GM18526 (cell line): ENCODE measurements around the gene ZNF689.

Experiments used
- POLR2A ChIP-seq: IDR thresholded peaks from 3 replicates; pipeline ENCODE4 v1.6.1; 2011; ENCODE audit not compliant: insufficient read length; ENCODE audit errors: extremely low read depth

Gene ZNF689

DNA sequence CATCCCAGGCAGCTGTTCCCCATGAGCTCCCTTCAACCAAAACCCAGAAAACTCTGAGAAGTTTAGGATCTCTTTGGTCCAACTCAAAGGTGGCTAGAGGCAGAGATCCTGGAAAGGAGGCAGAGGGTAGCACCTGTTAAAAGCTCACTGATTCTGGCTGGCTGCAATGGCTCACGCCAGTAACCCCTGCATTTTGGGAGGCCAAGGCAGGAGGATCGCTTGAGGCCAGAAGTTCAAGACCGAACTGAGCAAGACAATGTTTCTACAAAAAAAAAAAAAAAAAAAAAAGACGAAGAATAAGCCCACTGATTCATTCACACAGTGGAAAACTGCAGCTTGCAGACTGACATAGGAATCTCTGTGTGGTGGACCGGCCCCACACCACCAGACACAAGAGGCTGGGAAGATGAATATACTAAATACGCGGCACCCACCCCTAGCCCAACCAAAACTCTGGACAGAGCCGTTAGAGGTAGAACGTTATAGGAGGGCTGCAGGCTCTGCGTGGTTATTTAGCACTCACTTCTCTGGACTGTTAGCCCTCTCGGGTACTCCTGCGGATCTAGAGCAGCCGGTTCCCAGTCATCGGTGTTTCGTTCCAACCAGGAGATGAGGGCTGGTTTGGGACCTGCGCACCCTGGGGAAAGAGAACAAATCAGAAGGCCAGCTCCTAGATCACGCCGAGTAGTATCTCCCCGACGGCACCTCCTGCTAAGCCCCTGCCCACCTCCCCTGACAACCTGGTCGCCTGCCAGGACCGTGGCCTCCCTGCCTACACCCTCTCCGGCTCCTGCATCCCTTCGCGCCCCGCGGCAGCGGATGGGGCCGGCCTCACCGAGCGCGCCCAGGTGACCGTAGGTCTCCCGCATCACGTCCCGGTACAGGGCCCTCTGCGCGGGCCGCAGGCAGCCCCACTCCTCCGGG, 925 bp downstream of the ZNF689 start:
- TF ChIP-seq POLR2A, result no peak

DNA sequence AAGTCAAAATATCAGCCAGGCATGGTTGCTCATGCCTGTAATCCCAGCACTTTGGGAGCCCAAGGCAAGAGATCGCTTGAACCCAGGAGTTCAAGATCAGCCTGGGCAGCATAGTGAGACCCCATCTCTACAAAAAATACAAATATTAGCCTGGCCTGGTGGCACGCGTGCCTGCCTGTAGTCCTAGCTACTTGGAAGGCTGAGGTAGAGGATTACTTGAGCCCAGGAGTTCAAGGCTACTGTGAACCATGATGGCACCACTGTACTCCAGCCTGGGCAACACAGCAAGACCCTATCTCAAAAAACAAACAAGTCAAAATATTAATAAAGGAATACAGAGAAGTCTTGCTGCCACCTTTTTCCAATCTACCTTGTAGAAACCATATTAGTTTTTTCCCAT, 4.2 kb downstream of the ZNF689 start:
- no peak for TF ChIP-seq POLR2A

DNA sequence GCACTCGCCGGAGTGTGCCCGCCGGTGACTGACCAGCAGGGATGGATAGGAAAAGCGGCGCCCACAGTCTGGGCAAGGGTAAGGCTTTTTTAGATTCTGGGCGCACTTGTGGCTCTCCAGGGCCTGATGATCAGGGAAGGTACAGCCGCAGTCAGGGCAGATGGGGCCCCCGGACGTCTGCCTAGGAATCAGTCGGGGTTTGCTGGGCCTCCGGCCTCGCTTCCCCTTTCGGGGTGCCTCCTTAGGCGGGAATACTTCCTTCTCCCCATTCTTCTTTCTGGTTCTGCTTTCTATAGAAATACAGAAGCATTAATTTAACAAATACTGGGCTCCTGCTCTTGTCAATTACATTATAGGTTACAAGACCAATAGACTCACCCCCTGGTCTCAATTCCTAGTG, 5.0 kb downstream of the ZNF689 start:
- TF ChIP-seq POLR2A, result no peak

DNA sequence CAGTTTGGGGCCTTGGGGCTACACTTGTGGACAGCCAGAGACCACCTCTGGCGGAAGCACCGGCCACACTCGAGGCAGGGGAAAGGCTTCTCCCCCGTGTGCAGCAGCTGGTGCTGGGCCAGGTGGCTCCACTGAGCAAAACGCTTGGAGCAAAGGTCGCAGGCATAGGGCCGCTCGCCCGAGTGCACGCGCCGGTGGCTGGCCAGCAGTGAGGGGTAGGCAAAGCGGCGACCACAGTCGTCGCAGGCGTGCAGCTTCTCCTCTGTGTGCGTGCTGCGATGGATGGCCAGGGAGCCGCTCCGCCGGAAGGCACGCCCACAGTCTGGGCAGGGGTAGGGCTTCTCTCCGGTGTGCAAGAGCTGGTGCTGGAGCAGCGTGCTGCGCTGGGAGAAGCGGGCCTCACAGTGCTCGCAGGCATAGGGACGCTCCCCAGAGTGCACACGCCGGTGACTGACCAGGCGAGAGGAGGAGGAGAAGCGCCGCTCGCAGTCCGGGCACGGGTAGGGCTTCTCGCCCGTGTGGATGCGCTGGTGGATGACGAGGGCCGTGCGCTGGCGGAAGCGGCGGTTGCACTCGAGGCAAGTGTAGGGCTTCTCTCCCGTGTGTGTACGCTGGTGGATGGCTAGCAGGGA, 5.8 kb downstream of the ZNF689 start:
- no peak for TF ChIP-seq POLR2A

DNA sequence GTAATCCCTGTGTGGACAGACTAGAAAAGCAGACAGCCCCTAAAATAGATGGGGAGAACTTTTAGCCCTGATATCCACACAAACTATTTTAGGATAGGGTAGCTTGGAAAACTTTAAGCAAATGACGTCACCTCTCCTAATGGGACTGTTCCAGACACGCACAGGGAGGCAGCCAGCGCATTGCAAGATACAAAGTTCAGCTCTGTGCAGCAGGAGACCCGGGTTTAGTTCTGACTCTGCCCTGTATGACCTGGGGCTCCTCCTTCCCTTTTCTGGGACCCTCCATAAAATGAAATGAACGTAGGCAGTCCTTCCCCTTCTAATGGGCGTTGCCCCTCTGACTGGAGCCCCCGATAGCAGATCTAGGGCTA, 6.3 kb downstream of the ZNF689 start:
- TF ChIP-seq POLR2A, result no peak

DNA sequence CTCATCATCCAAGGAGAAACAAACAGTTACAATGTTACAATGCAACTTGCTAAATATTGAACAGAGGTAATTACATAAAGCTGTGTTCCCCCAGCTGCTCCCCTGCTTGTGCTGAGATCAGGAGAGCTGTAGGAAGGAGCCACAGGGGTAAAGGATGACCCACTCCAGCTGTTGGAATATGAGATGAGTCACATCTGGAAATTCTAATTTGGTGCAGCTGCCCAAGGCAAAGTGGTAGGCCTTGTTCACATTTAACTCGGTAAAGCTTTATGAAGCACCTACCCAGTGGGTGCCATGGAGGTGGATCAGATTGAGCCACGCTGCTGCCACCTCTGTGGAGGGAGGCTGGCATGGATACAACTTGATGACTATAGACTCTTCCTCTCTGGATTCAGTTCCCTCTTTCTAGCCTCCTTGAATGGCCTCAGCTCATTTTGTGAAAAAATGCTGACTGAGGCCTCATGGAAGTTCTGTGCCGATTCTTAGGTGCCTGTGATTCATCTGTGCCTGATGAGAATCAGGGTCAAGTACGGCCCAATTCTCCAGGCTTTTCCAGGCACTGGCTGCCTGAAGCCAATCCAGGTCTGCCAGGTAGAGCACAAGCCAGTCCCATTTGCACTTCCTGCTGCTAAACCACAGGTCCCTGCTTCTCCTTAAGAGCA, 7.4 kb downstream of the ZNF689 start:
- no peak for TF ChIP-seq POLR2A

DNA sequence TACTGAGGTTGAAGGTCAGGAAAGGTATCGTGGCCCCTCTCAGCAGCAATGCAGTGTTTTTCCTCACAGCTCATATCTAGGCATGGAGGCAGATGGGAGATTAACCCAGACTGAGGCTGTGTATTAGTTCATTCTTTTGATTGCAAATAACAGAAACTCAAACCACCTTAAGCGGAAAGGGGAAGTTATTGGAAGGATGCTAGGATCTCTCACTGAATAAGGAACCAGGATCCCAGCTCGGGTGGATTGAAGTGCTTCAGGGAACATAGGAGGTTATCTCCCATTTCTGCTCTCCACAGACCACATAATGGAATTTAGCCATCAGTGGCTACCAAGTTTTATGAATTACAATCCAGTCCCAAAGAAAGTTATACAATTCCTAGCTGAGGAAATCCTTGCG, 8.2 kb downstream of the ZNF689 start:
- no peak for TF ChIP-seq POLR2A

DNA sequence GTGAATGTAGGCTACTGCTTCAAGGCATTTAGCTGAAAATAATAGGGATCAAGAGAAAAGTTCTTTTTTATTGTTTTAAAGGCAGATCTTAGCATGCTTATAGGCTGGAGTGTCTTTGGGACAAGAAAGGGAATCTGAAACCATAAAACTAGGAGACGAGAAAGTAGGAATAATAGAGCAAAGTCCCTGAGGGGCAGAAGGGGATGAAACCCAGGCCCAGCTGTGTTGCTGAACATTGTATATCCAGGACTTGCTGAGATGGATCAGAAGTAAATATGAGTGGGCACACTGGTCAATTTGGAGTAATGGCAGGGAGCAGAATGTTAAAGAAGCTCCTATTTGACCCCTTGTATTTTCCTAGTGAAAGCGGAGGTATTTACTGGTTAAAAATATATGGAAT, 9.3 kb downstream of the ZNF689 start:
- TF ChIP-seq POLR2A, result no peak

DNA sequence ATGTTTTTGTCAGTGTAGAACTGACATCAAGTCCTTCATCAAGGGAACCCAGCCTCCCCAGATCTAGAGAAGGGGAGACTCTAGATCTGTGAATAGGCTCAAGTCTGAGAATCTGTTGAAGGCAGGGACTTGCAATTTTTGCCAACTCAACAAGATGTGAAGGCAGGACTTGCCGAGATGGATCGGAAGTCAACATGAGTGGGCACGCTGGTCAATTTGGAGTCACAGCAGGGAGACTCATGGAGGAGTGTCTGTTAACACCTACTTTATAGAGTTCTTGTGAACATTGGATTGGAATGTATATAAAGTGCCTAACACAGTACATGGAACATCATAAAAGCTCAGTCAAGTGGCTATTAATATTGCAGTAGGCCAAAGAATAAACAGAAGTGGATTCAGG, 10.0 kb downstream of the ZNF689 start:
- TF ChIP-seq POLR2A, result no peak

DNA sequence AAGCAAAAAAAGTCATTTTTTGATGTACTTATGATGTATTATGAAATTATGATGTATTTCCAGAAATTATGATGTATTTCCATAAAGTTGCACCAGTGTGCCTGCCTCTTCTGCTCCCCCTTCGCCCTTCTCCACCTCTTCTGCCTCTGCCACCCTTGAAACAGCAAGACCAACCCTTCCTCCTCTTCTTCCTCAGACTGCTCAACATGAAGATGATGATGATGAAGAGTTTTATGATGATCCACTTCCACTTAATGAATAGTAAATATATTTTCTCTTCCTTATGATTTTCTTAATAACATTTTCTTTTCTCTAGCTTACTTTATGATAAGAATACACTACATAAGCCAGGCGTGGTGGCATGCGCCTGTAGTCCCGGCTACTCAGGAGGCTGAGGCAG, 17.3 kb downstream of the ZNF689 start:
- no peak for TF ChIP-seq POLR2A

DNA sequence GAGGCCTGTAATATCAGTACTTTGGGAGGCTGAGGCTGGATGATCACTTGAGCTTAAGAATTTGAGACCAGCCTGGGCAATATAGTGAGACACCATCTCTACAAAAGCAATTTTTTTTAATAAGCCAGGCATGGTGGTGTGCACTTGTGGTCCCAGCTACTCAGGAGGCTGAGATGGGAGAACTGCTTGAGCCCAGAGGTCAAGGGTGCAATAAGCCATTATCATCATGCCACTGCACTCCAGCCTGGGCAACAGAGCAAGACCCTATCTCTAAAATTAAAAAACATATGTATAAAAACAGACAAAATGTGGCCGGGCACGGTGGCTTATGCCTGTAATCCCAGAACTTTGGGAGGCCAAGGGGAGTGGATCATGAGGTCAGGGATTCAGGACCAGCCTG, 21.5 kb downstream of the ZNF689 start:
- TF ChIP-seq POLR2A, result no peak

DNA sequence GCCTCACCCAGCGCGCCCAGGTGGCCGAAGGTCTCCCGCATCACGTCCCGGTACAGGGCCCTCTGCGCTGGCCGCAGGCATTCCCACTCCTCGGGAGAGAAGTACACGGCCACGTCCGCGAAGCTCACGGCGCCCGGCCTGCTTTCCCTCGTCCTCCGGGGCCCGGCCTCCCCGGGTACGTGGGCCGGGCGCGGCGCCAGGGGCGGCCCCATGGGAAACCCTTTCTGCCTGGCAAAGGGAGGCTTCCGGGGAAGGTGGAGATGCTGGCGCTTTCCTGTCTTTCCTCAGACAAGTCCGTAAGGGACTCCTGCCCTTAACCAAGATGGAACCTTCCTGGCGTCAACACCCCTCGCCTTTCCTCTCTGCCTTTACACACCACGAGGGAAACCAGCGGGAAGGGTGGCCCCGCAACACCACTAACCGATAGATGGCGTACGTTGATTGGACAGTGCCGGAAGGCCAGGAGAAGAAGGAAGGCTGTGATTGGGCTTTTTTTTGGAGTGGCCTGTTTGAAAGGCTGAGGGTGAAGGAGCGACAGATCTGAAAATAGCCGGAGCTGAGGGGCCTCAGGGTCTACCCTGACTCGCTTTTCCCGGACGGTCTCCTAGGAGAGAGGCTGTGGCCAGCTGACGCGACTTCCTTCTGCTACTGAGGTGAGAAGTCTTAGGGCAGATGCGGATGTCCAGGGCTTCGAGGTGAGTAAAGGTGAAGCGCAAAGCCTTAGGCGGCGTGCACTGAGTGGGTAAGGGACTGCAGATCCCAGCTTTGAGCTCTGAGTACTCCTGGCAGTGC, 24.6 kb downstream of the ZNF689 start, which contains the start of gene ZNF785:
ZNF785 (minus strand) TSS at position 298 of the 792 bp plus-strand sequence; CDS start at position 212, 86 bp downstream.
- peak; percentile 36 for TF ChIP-seq POLR2A

DNA sequence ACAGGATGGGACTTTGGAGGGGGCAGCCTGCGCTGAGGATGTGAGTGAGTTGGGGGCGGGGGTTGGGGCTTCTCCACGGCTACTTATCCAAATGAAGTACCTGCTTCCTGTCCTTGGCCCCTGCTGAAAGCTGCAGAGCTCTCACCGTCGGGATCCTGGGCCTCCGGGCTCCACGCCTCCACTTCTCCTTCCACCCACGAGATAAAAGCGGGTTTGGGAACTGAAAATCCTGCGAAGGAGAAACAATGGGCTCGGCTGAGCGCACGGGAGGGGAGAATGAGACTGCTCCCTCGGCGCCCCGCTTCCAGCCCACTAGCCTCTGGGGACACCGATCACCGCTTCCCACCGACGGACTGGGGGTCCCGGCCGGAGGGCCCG, 25.2 kb downstream of the ZNF689 start:
- TF ChIP-seq POLR2A, result peak; percentile 21

DNA sequence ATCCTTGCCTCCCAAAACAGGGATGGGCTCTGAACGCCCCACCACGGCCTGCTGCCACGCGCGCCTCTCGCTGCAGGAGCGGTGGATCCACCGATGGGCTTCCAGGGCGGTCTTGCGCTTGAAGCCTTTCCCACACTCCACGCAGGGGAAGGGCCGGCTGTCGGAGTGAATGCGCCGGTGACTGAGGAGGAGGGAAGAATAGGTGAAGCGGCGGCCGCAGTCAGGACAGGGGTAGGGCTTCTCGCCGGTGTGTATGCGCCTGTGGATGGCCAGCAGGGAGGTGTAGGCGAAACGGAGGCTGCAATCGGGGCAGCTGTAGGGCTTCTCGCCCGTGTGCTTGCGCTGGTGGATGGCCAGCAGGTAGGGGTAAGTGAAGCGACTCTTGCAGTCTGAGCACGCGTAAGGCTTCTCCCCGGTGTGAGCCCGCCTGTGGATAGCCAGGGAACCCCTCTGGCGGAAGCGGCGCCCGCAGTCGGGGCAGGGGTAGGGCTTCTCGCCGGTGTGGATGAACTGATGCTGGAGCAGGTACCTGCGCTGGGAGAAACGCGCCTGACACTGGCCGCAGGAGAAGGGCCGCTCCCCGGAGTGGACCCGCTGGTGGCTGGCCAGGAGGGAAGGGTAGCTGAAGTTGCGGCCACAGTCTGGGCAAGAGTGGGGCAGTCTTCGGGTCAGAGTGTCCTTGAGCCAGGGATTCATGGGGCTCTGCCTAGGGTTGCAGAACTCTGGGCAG, 27.4 kb downstream of the ZNF689 start:
- no peak for TF ChIP-seq POLR2A

DNA sequence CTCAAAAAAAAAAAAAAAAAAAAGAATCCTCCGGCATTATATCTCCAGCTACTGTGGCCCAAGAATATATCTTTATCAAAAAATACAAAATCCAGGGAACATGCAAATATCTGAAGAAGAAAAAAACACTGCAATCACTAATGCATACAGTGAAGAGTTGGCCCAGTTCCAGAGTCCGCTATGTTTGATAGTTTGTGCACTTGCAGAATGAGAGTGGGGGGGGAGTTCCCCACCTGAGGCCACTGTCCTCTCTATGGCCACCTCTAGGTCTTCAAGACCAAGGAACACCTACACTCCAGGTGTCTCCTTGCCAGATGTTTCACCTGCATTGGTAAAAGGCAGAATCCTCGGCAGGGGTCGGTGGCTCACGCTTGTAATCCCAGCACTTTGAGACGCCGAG, 28.7 kb downstream of the ZNF689 start:
- no peak for TF ChIP-seq POLR2A

DNA sequence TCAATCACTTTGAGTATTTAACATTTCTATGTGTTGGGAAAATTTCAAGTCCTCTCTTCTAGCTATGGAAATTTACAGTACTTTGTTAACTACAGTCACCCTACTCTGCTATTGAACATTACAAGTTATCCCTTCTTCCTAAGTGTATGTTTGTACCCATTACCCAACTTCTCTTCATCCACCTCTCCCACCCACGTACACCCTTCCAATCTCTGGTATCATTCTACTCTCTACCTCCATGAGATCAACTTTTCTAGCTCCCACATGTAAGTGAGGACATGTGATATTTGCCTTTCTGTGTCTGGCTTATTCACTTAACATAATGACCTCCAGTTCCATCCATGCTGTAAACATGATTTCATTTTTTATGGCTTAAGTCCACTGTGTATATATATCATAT, 35.5 kb downstream of the ZNF689 start:
- TF ChIP-seq POLR2A, result no peak
